Measurements from ENCODE around the gene FBXO28. TPM values are rescaled to one million over a fixed set of nuclear protein-coding genes. Genes with fewer than 3 reads are reported as not detected.

The FBXO28 gene
- total RNA-seq, 1 donor from 2014 or later, result 52.1 TPM

GRCh38 chr1:224084867-224085266 lies 29.0 kb upstream of the FBXO28 start:
- peaks cover 12% of the 10 kb centered on the region for H3K4me1 Mint-ChIP-seq

GRCh38 chr1:224085421-224086108 lies 28.3 kb upstream of the FBXO28 start:
- H3K4me3 ChIP-seq, result no peak overlapping the region
- no peak overlapping the region for H3K27ac Mint-ChIP-seq
- peaks cover 3% of the 10 kb centered on the region for H3K4me1 ChIP-seq
- no peaks in the 10 kb centered on the region for H3K9me3 Mint-ChIP-seq
- H3K9ac ChIP-seq, result no peak overlapping the region
- H3K79me2 ChIP-seq (ENCODE audit: low read depth), result no peaks in the 10 kb centered on the region
- H3F3A ChIP-seq (ENCODE audit: low read depth), result no peaks in the 10 kb centered on the region
- no peak overlapping the region for H3K4me2 ChIP-seq
- peaks cover 7% of the 10 kb centered on the region for H3K27me3 Mint-ChIP-seq (ENCODE audit: insufficient read depth, low read depth)
- no peak for DNase-seq (ENCODE audit: low spot score)
- H3K36me3 Mint-ChIP-seq, result no peaks in the 10 kb centered on the region
- H4K20me1 ChIP-seq (ENCODE audit: low read depth), result no peaks in the 10 kb centered on the region
- no peaks in the 10 kb centered on the region for H3K9me3 ChIP-seq (ENCODE audit: low read depth)
- peaks cover 6% of the 10 kb centered on the region for H3K4me1 Mint-ChIP-seq
- no peak overlapping the region for H3K27ac ChIP-seq
- no peaks in the 10 kb centered on the region for H3K36me3 ChIP-seq
- TF ChIP-seq, protein P1, sequence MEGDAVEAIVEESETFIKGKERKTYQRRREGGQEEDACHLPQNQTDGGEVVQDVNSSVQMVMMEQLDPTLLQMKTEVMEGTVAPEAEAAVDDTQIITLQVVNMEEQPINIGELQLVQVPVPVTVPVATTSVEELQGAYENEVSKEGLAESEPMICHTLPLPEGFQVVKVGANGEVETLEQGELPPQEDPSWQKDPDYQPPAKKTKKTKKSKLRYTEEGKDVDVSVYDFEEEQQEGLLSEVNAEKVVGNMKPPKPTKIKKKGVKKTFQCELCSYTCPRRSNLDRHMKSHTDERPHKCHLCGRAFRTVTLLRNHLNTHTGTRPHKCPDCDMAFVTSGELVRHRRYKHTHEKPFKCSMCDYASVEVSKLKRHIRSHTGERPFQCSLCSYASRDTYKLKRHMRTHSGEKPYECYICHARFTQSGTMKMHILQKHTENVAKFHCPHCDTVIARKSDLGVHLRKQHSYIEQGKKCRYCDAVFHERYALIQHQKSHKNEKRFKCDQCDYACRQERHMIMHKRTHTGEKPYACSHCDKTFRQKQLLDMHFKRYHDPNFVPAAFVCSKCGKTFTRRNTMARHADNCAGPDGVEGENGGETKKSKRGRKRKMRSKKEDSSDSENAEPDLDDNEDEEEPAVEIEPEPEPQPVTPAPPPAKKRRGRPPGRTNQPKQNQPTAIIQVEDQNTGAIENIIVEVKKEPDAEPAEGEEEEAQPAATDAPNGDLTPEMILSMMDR (IDR thresholded peaks at IDR 0.05), result no peak
- TF ChIP-seq EZH2phosphoT487 (IDR thresholded peaks at IDR 0.05), result no peak
- no peak for TF ChIP-seq EZH2 (IDR thresholded peaks at IDR 0.05)
- H3K27me3 ChIP-seq, result no peaks in the 10 kb centered on the region
- no peak overlapping the region for H3K4me3 Mint-ChIP-seq
- no peak overlapping the region for H2AFZ ChIP-seq (replicated peaks)

More at GRCh38 chr1:224084867-224085266, 29.0 kb upstream of the FBXO28 start:
- Histone ChIP-seq H3K79me2 (ENCODE audit: low read depth) (no peaks in the 10 kb centered on the region), H2AFZ (replicated peaks) (no peak overlapping the region), H3K27ac (no peak overlapping the region), H3K4me1 (peaks cover 10% of the 10 kb centered on the region), H4K20me1 (ENCODE audit: low read depth) (no peaks in the 10 kb centered on the region), H3K27me3 (no peaks in the 10 kb centered on the region), H3F3A (ENCODE audit: low read depth) (no peaks in the 10 kb centered on the region), H3K4me3 (no peak overlapping the region), H3K9me3 (ENCODE audit: low read depth) (no peaks in the 10 kb centered on the region), H3K36me3 (no peaks in the 10 kb centered on the region), H3K4me2 (no peak overlapping the region), H3K9ac (no peak overlapping the region)
- H3K36me3 Mint-ChIP-seq, result no peaks in the 10 kb centered on the region
- no peak for DNase-seq (ENCODE audit: low spot score)
- no peak overlapping the region for H3K4me3 Mint-ChIP-seq
- no peak for TF ChIP-seq EZH2 (IDR thresholded peaks at IDR 0.05)
- no peak for TF ChIP-seq EZH2phosphoT487 (IDR thresholded peaks at IDR 0.05)
- TF ChIP-seq, protein P1 (IDR thresholded peaks at IDR 0.05), result no peak
- H3K27me3 Mint-ChIP-seq (ENCODE audit: insufficient read depth, low read depth), result peaks cover 2% of the 10 kb centered on the region
- H3K9me3 Mint-ChIP-seq, result no peaks in the 10 kb centered on the region
- no peak overlapping the region for H3K27ac Mint-ChIP-seq

DNA sequence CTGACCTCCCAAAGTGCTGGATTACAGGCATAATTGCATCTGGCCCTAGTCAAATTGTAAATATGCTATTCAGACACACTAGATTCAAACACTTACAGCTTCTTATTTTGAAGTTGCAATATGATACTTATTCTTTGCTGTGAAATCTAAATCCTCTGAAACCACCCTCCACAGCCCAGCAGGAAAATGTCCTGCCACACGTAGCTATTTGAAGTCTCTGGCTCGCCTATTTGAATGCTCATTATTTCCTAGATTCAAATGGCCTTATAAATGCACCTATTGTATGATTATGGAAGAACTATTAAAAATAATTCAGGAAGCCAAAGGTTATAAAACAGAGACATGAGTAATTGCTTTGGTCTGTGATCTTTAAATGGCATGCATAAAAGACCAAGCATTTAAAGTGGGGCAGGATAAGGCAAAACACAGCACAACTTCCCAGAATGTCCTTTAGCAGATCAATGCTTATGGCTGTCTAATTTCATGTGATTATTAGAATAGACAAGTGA lies 26.6 kb upstream of the FBXO28 start:
- Histone ChIP-seq H3K4me2 (no peak overlapping the region), H3K36me3 (no peaks in the 10 kb centered on the region), H3K27ac (no peak overlapping the region), H2AFZ (replicated peaks) (no peak overlapping the region), H3K4me3 (no peak overlapping the region), H3K4me1 (no peaks in the 10 kb centered on the region), H3K27me3 (no peaks in the 10 kb centered on the region), H3K79me2 (ENCODE audit: low read depth) (no peaks in the 10 kb centered on the region), H3K9me3 (ENCODE audit: low read depth) (no peaks in the 10 kb centered on the region), H3F3A (ENCODE audit: low read depth) (no peaks in the 10 kb centered on the region), H4K20me1 (ENCODE audit: low read depth) (no peaks in the 10 kb centered on the region), H3K9ac (no peak overlapping the region)
- H3K4me3 Mint-ChIP-seq, result no peak overlapping the region
- H3K4me1 Mint-ChIP-seq, result peaks cover 1% of the 10 kb centered on the region
- DNase-seq (ENCODE audit: low spot score), result no peak
- H3K27ac Mint-ChIP-seq, result no peak overlapping the region
- H3K27me3 Mint-ChIP-seq (ENCODE audit: insufficient read depth, low read depth), result peaks cover 5% of the 10 kb centered on the region
- TF ChIP-seq EZH2phosphoT487 (IDR thresholded peaks at IDR 0.05), result no peak
- no peak for TF ChIP-seq EZH2 (IDR thresholded peaks at IDR 0.05)
- TF ChIP-seq, protein P1 (IDR thresholded peaks at IDR 0.05), result no peak
- no peaks in the 10 kb centered on the region for H3K9me3 Mint-ChIP-seq
- no peaks in the 10 kb centered on the region for H3K36me3 Mint-ChIP-seq
